Mesenchymal stem cell (in vitro differentiated cells and primary cell): ENCODE measurements around the gene PAFAH2.

Experiments used
- DNase-seq: peaks from one replicate; pipeline ENCODE4 v3.0.0-alpha.2; 2013
- H2AFZ ChIP-seq: one replicate; pipeline ENCODE4 v1.6.1; 2013; ENCODE audit warnings: low read depth, mild to moderate bottlenecking, control low read depth, inconsistent platforms, low read length, moderate library complexity
- H2AK5ac ChIP-seq: 2 replicates; pipeline ENCODE4 v1.6.1; 2013; ENCODE audit warnings: low read length, moderate library complexity, mild to moderate bottlenecking, inconsistent platforms; ENCODE audit not compliant: severe bottlenecking
- H2BK120ac ChIP-seq: one replicate; pipeline ENCODE4 v1.6.1; 2013; ENCODE audit warnings: low read depth, mild to moderate bottlenecking, inconsistent platforms, low read length, moderate library complexity
- H2BK12ac ChIP-seq, 2 experiments: one replicate each; pipeline ENCODE4 v1.6.1; 2013; ENCODE audit warnings: inconsistent platforms in 2 of 2, low read length in 2 of 2, mild to moderate bottlenecking in 2 of 2, moderate library complexity in 2 of 2, control low read depth in 1 of 2
- H2BK15ac ChIP-seq: one replicate; pipeline ENCODE4 v1.6.1; 2013; ENCODE audit warnings: mild to moderate bottlenecking, low read depth, inconsistent platforms; ENCODE audit not compliant: poor library complexity, severe bottlenecking
- H2BK5ac ChIP-seq: 2 replicates; pipeline ENCODE4 v1.6.1; 2013; ENCODE audit warnings: low read depth, mild to moderate bottlenecking, low read length, control low read depth, inconsistent platforms; ENCODE audit not compliant: poor library complexity, severe bottlenecking
- H3K14ac ChIP-seq, 2 experiments: one replicate each; pipeline ENCODE4 v1.6.1; 2013; ENCODE audit warnings: inconsistent platforms in 2 of 2, low read length in 2 of 2, control low read depth in 1 of 2, mild to moderate bottlenecking in 1 of 2, moderate library complexity in 1 of 2
- H3K18ac ChIP-seq, 2 experiments: one replicate each; pipeline ENCODE4 v1.6.1; 2013; ENCODE audit warnings: inconsistent platforms in 2 of 2, low read length in 2 of 2, control low read depth in 1 of 2, low read depth in 1 of 2, mild to moderate bottlenecking in 1 of 2
- H3K23ac ChIP-seq, 2 experiments: one replicate each; pipeline ENCODE4 v1.6.1; 2013; ENCODE audit warnings: inconsistent platforms in 2 of 2, low read length in 2 of 2, mild to moderate bottlenecking in 2 of 2, moderate library complexity in 2 of 2, control low read depth in 1 of 2
- H3K27ac ChIP-seq: 2 replicates; pipeline ENCODE4 v1.5.1; 2013; ENCODE audit warnings: mild to moderate bottlenecking, moderate library complexity, low read length, control low read depth, inconsistent platforms; ENCODE audit not compliant: poor library complexity, severe bottlenecking
- H3K27me3 ChIP-seq, 2 experiments: 2 replicates each; pipeline versions ENCODE4 v1.6.1 to v1.7.0; 2013; ENCODE audit warnings: low read length in 2 of 2, mild to moderate bottlenecking in 2 of 2, moderate library complexity in 2 of 2, control low read depth in 1 of 2, inconsistent platforms in 1 of 2; ENCODE audit not compliant: control insufficient read depth in 1 of 2, insufficient read depth in 1 of 2
- H3K36me3 ChIP-seq, 2 experiments: 2 replicates each; pipeline versions ENCODE4 v1.6.1 to v1.7.0; 2013; ENCODE audit warnings: low read length in 2 of 2, control low read depth in 1 of 2, inconsistent platforms in 1 of 2, low read depth in 1 of 2, mild to moderate bottlenecking in 1 of 2; ENCODE audit not compliant: insufficient read depth in 2 of 2, control insufficient read depth in 1 of 2
- H3K4ac ChIP-seq, 2 experiments: one replicate each; pipeline ENCODE4 v1.6.1; 2013; ENCODE audit warnings: inconsistent platforms in 2 of 2, low read length in 2 of 2, mild to moderate bottlenecking in 2 of 2, moderate library complexity in 2 of 2, control low read depth in 1 of 2, low read depth in 1 of 2
- H3K4me1 ChIP-seq: 2 replicates; pipeline ENCODE4 v1.6.1; 2013; ENCODE audit warnings: low read depth, low read length, control low read depth; ENCODE audit not compliant: control insufficient read depth, insufficient read depth
- H3K4me2 ChIP-seq: 2 replicates; pipeline ENCODE4 v1.6.1; 2013; ENCODE audit warnings: low read length, mild to moderate bottlenecking, inconsistent platforms; ENCODE audit not compliant: poor library complexity, severe bottlenecking
- H3K4me3 ChIP-seq, 2 experiments: 2 replicates each; pipeline versions ENCODE4 v1.5.1 to v1.7.0; 2013; ENCODE audit warnings: low read length in 2 of 2, mild to moderate bottlenecking in 2 of 2, control low read depth in 1 of 2, low read depth in 1 of 2; ENCODE audit not compliant: insufficient read depth in 1 of 2
- H3K79me1 ChIP-seq: replicated peaks from 2 replicates; pipeline ENCODE4 v1.6.1; 2013; ENCODE audit warnings: mild to moderate bottlenecking, control low read depth, low read length, inconsistent platforms; ENCODE audit not compliant: poor library complexity, severe bottlenecking
- H3K9ac ChIP-seq: 2 replicates; pipeline ENCODE4 v1.7.0; 2013; ENCODE audit warnings: mild to moderate bottlenecking, low read length, moderate library complexity
- H3K9me3 ChIP-seq: 2 replicates; pipeline ENCODE4 v1.7.0; 2013; ENCODE audit warnings: mild to moderate bottlenecking, low read length; ENCODE audit not compliant: control insufficient read depth
- H4K8ac ChIP-seq: one replicate; pipeline ENCODE4 v1.6.1; 2013; ENCODE audit warnings: inconsistent platforms, mild to moderate bottlenecking, low read length, moderate library complexity
- H4K91ac ChIP-seq: one replicate; pipeline ENCODE4 v1.6.1; 2013; ENCODE audit warnings: mild to moderate bottlenecking, low read length, inconsistent platforms
- WGBS: methylation state at CpG from one replicate; pipeline ENCODE4 v1.1.7; 2013; ENCODE audit warnings: mixed read lengths; 5-methylcytosine and 5-hydroxymethylcytosine counted together

PAFAH2 gene

GRCh38 chr1:26029864-26030481 lies 32.1 kb upstream of the PAFAH2 start:
- Histone ChIP-seq H3K9ac (no peak overlapping the region), H3K4me1 (peaks cover 13% of the 10 kb centered on the region), H4K91ac (no peak overlapping the region), H3K4me2 (no peak overlapping the region), H3K4ac (no peak overlapping the region), H4K8ac (no peak overlapping the region), H2BK120ac (no peak overlapping the region), H3K18ac (no peak overlapping the region), H2AFZ (no peak overlapping the region), H2AK5ac (no peak overlapping the region), H3K14ac (no peak overlapping the region), H3K9me3 (no peaks in the 10 kb centered on the region), H3K23ac (no peak overlapping the region), H2BK5ac (no peak overlapping the region), H3K27ac (no peak overlapping the region), H3K27me3 (peaks cover 0 to 23% of the 10 kb centered on the region in 2 experiments), H2BK12ac (no peak overlapping the region), H3K36me3 (no peaks in the 10 kb centered on the region), H2BK15ac (no peak overlapping the region), H3K79me1 (no peaks in the 10 kb centered on the region), H3K4me3 (no peak overlapping the region)
- DNase-seq = no peak
- 76% methylated on average over 7 of the region's 7 CpGs for WGBS

- 82% methylated on average over 15 of the region's 15 CpGs for WGBS
- H2BK15ac ChIP-seq = no peak overlapping the region
- no peak overlapping the region for H3K14ac ChIP-seq
These were observed 31.4 kb upstream of the PAFAH2 start for GRCh38 chr1:26029054-26029863.

GRCh38 chr1:26028490-26028980 lies 30.7 kb upstream of the PAFAH2 start:
- no peak overlapping the region for H3K9ac ChIP-seq
- no peak overlapping the region for H2BK12ac ChIP-seq
- no peak overlapping the region for H3K23ac ChIP-seq
- no peaks in the 10 kb centered on the region for H3K9me3 ChIP-seq
- no peak overlapping the region for H2BK120ac ChIP-seq
- no peak for DNase-seq
- no peak overlapping the region for H3K27ac ChIP-seq
- peak overlapping the region; percentile 7 for H4K91ac ChIP-seq
- H3K79me1 ChIP-seq = no peaks in the 10 kb centered on the region
- H4K8ac ChIP-seq = no peak overlapping the region
- peaks cover 9% of the 10 kb centered on the region for H3K4me1 ChIP-seq
- no peak overlapping the region for H3K4me2 ChIP-seq
- H3K27me3 ChIP-seq = peaks cover 0 to 14% of the 10 kb centered on the region in 2 experiments
- H2AFZ ChIP-seq = no peak overlapping the region
- no peak overlapping the region for H3K18ac ChIP-seq
- no peak overlapping the region for H3K4ac ChIP-seq
- H3K4me3 ChIP-seq = no peak overlapping the region
- no peak overlapping the region for H3K14ac ChIP-seq
- H3K36me3 ChIP-seq = no peaks in the 10 kb centered on the region
- no peak overlapping the region for H2BK15ac ChIP-seq
- no peak overlapping the region for H2AK5ac ChIP-seq
- WGBS = 67% methylated on average over 8 of the region's 8 CpGs
- no peak overlapping the region for H2BK5ac ChIP-seq

More at GRCh38 chr1:26029054-26029863, 31.4 kb upstream of the PAFAH2 start:
- Histone ChIP-seq H3K27me3 (peaks cover 0 to 17% of the 10 kb centered on the region in 2 experiments), H2BK5ac (no peak overlapping the region), H2BK120ac (no peak overlapping the region), H2AK5ac (no peak overlapping the region), H3K79me1 (no peaks in the 10 kb centered on the region), H3K9ac (no peak overlapping the region), H3K9me3 (no peaks in the 10 kb centered on the region), H3K23ac (no peak overlapping the region), H4K8ac (no peak overlapping the region), H3K4ac (no peak overlapping the region), H2AFZ (no peak overlapping the region), H3K18ac (no peak overlapping the region), H3K4me2 (no peak overlapping the region), H2BK12ac (no peak overlapping the region), H3K4me3 (no peak overlapping the region), H3K4me1 (peaks cover 6% of the 10 kb centered on the region), H4K91ac (no peak overlapping the region), H3K27ac (no peak overlapping the region), H3K36me3 (no peaks in the 10 kb centered on the region)
- no peak for DNase-seq

GRCh38 chr1:26027716-26028489 lies 30.0 kb upstream of the PAFAH2 start:
- Histone ChIP-seq H2BK5ac (no peak overlapping the region), H3K4ac (no peak overlapping the region), H3K27ac (no peak overlapping the region), H3K4me3 (no peak overlapping the region), H2AFZ (no peak overlapping the region), H3K9ac (no peak overlapping the region), H3K4me2 (no peak overlapping the region), H3K4me1 (peaks cover 14% of the 10 kb centered on the region), H3K23ac (no peak overlapping the region), H4K8ac (no peak overlapping the region), H2BK12ac (no peak overlapping the region), H3K14ac (no peak overlapping the region), H3K36me3 (no peaks in the 10 kb centered on the region), H3K27me3 (peaks cover 0 to 9% of the 10 kb centered on the region in 2 experiments), H3K9me3 (no peaks in the 10 kb centered on the region), H4K91ac (peak overlapping the region; percentile 7), H2AK5ac (no peak overlapping the region), H2BK120ac (no peak overlapping the region), H3K18ac (no peak overlapping the region), H2BK15ac (no peak overlapping the region), H3K79me1 (peaks cover 3% of the 10 kb centered on the region)
- 44% methylated on average over 3 of the region's 3 CpGs for WGBS
- no peak for DNase-seq
